GM23338 (cell line): Measurements from ENCODE around the gene RAD23A. TPM values are rescaled to one million over a fixed set of nuclear protein-coding genes. Genes with fewer than 3 reads are reported as not detected.

ENCODE experiments used
- ATAC-seq: fragments of 200-7000 bp; cut with Tn5 transposase; 3 replicates; pipeline ENCODE4 v1.9.1; 2020
- DNase-seq: peaks from one replicate; pipeline ENCODE4 v3.0.0-alpha.2; 2015; ENCODE audit warnings: low spot score
- H2AFZ ChIP-seq: fragments of 200-600 bp; sonication (generic); 2 replicates; pipeline ENCODE4 v1.8.0; 2016; ENCODE audit warnings: antibody characterized with exemption, mild to moderate bottlenecking, moderate library complexity
- H3F3A ChIP-seq: fragments of 200-600 bp; sonication (generic); replicated peaks from 2 replicates; pipeline ENCODE4 v1.8.0; 2017; ENCODE audit warnings: antibody characterized with exemption, mixed run types, low read depth
- H3K27ac ChIP-seq: fragments of 200-600 bp; sonication (generic); 2 replicates; pipeline ENCODE4 v1.6.1; 2016; ENCODE audit warnings: low read depth
- H3K27me3 ChIP-seq: fragments of 200-600 bp; sonication (generic); 2 replicates; pipeline ENCODE4 v1.8.0; 2016; ENCODE audit warnings: mild to moderate bottlenecking, mixed run types, moderate library complexity; ENCODE audit not compliant: insufficient read depth
- H3K36me3 ChIP-seq: fragments of 200-600 bp; sonication (generic); 2 replicates; pipeline ENCODE4 v1.8.0; 2016; ENCODE audit warnings: mild to moderate bottlenecking; ENCODE audit not compliant: insufficient read depth
- H3K4me1 ChIP-seq: fragments of 200-600 bp; sonication (generic); 2 replicates; pipeline ENCODE4 v1.8.0; 2016; ENCODE audit warnings: mild to moderate bottlenecking, moderate library complexity; ENCODE audit not compliant: insufficient read depth
- H3K4me2 ChIP-seq: fragments of 200-600 bp; sonication (generic); 2 replicates; pipeline ENCODE4 v1.7.1; 2017; ENCODE audit warnings: mixed run types
- H3K4me3 ChIP-seq: fragments of 200-600 bp; sonication (generic); 2 replicates; pipeline ENCODE4 v1.6.1; 2016; ENCODE audit warnings: mixed run types
- H3K79me2 ChIP-seq: fragments of 200-600 bp; sonication (generic); replicated peaks from 2 replicates; pipeline ENCODE4 v1.8.0; 2017; ENCODE audit warnings: mild to moderate bottlenecking; ENCODE audit not compliant: insufficient read depth
- H3K9me2 ChIP-seq: fragments of 200-600 bp; sonication (generic); 2 replicates; pipeline ENCODE4 v1.8.0; 2017; ENCODE audit not compliant: insufficient read depth
- H4K20me1 ChIP-seq: fragments of 200-600 bp; sonication (generic); replicated peaks from 2 replicates; pipeline ENCODE4 v1.8.0; 2017; ENCODE audit warnings: mild to moderate bottlenecking; ENCODE audit not compliant: insufficient read depth
- H3K27ac Mint-ChIP-seq: 2 replicates; pipeline ENCODE4 v1.8.0; 2020; ENCODE audit warnings: inconsistent platforms, mild to moderate bottlenecking, moderate library complexity, mixed read lengths
- H3K27me3 Mint-ChIP-seq: 3 replicates; pipeline ENCODE4 v1.8.0; 2022; ENCODE audit warnings: low read depth, mild to moderate bottlenecking, moderate library complexity, mixed read lengths, inconsistent platforms; ENCODE audit not compliant: insufficient read depth, poor library complexity
- H3K36me3 Mint-ChIP-seq: 3 replicates; pipeline ENCODE4 v1.8.0; 2021; ENCODE audit warnings: low read depth, mild to moderate bottlenecking, inconsistent platforms, moderate library complexity, mixed read lengths
- H3K4me1 Mint-ChIP-seq: 3 replicates; pipeline ENCODE4 v1.8.0; 2020; ENCODE audit warnings: mild to moderate bottlenecking, inconsistent platforms, mixed read lengths
- H3K4me3 Mint-ChIP-seq: 3 replicates; pipeline ENCODE4 v1.8.0; 2021; ENCODE audit warnings: moderate library complexity, mild to moderate bottlenecking, inconsistent platforms, mixed read lengths
- H3K9me3 Mint-ChIP-seq: 3 replicates; pipeline ENCODE4 v1.8.0; 2020; ENCODE audit warnings: moderate library complexity, mild to moderate bottlenecking, inconsistent platforms, mixed read lengths
- CREB1 ChIP-seq: fragments of 250-450 bp; sonication (Bioruptor Pico); IDR thresholded peaks from 2 replicates; pipeline ENCODE4 v1.5.0; 2020; ENCODE audit warnings: low read depth, mild to moderate bottlenecking, moderate library complexity
- EZH2 ChIP-seq: fragments of 200-600 bp; sonication (generic); IDR thresholded peaks from one replicate; pipeline ENCODE4 v1.8.0; 2017; ENCODE audit warnings: antibody characterized with exemption, mild to moderate bottlenecking, low read depth; ENCODE audit not compliant: unreplicated experiment
- EZH2phosphoT487 ChIP-seq: fragments of 200-600 bp; sonication (generic); IDR thresholded peaks from one replicate; pipeline ENCODE4 v1.8.1; 2018; ENCODE audit warnings: antibody characterized with exemption; ENCODE audit not compliant: unreplicated experiment
- JUNB ChIP-seq: IDR thresholded peaks from one replicate; pipeline ENCODE4 v1.6.1; 2016; ENCODE audit warnings: antibody characterized with exemption; ENCODE audit not compliant: unreplicated experiment
- NANOG ChIP-seq: IDR thresholded peaks from 2 replicates; pipeline ENCODE4 v1.6.1; 2016; ENCODE audit warnings: antibody characterized with exemption, borderline replicate concordance
- POLR2AphosphoS5 ChIP-seq: IDR thresholded peaks from 2 replicates; pipeline ENCODE4 v1.6.1; 2016; ENCODE audit warnings: antibody characterized with exemption, low read depth
- STAT1 ChIP-seq: IDR thresholded peaks from one replicate; pipeline ENCODE4 v1.6.1; 2016; ENCODE audit warnings: antibody characterized with exemption; ENCODE audit not compliant: unreplicated experiment
- ZNF114 ChIP-seq: fragments of 250-450 bp; sonication (Bioruptor Pico); IDR thresholded peaks from 2 replicates; pipeline ENCODE4 v1.5.0; 2020; ENCODE audit warnings: mild to moderate bottlenecking, moderate library complexity
- ZNF331 ChIP-seq: fragments of 250-450 bp; sonication (Bioruptor Pico); IDR thresholded peaks from 2 replicates; pipeline ENCODE4 v1.5.0; 2020; ENCODE audit warnings: low read depth, mild to moderate bottlenecking, moderate library complexity
- polyA plus RNA-seq: library from polyadenylated mRNA; unstranded; fragments of >200 nt; fragmentation: Nextera tagmentation; extraction: Ambion mirVana; gene quantifications from 2 replicates; pipeline ENCODE4 v1.2.1, GENCODE V29; 2016
- total RNA-seq: library from RNA; depleted of rRNA; stranded (reverse); fragments of >200 nt; shearing (Covaris generic); gene quantifications from 2 replicates; pipeline ENCODE4 v1.2.3, GENCODE V29; 2014
- TF ChIP-seq, protein P1 (sequence below): IDR thresholded peaks from 2 replicates; pipeline ENCODE4 v1.6.1; 2016; ENCODE audit warnings: antibody characterized with exemption
- TF ChIP-seq, protein P2 (sequence below), 2 experiments: fragments of 200-600 bp in 1 of 2; sonication (generic) in 1 of 2; conservative IDR thresholded peaks; 2 replicates each; pipeline versions ENCODE4 v1.5.1 to v1.6.1; 2016 to 2017; ENCODE audit warnings: antibody characterized with exemption in 2 of 2, low read depth in 2 of 2, mild to moderate bottlenecking in 2 of 2, moderate library complexity in 1 of 2
- TF ChIP-seq, protein P3 (sequence below): fragments of 250-450 bp; sonication (Bioruptor Pico); IDR thresholded peaks from 2 replicates; pipeline ENCODE4 v1.5.0; 2020; ENCODE audit warnings: mild to moderate bottlenecking, moderate library complexity
- TF ChIP-seq, protein P4 (sequence below): IDR thresholded peaks from one replicate; pipeline ENCODE4 v1.6.1; 2018; ENCODE audit warnings: antibody characterized with exemption; ENCODE audit not compliant: unreplicated experiment

RAD23A gene
- total and polyA plus RNA-seq, 2 experiments from 2014 or later = 69.7 to 127 TPM

DNA sequence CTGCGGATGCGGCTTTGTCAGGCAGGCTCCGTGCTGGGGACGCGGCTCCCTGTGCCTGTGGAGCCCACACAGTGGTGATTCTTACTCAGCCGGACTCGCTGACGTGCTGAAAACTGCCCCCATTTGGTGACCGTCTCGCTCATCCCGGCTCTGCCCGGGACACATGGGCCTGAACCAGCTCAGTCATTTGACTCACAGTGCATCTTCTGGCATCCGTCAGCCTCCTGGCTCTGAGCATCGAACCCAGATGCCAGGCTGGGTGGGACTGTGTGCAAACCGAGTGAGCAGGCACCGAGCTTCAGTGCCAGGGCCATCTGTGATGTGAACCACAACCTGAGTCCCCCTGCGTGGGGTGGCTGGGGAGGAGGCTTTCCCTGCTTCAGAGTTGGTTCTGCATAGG is 49.2 kb upstream of the RAD23A start:
- peaks cover 14% of the 10 kb centered on the region for H3K79me2 ChIP-seq
- H3K4me1 ChIP-seq = 0 out of 2 replicates have a peak, but pooled peaks cover 6% of the 10 kb centered on the region
- DNase-seq (no peak), ATAC-seq (no peak)
- no peaks in the 10 kb centered on the region for H3K9me2 ChIP-seq
- H3K36me3 ChIP-seq = peaks cover 16% of the 10 kb centered on the region
- H3K4me2 ChIP-seq = no peak overlapping the region
- no peak overlapping the region for H3K4me3 Mint-ChIP-seq
- H2AFZ ChIP-seq = no peak overlapping the region
- no peak overlapping the region for H3K27ac ChIP-seq
- H3F3A ChIP-seq = peaks cover 9% of the 10 kb centered on the region
- H3K4me3 ChIP-seq = no peak overlapping the region
- no peaks in the 10 kb centered on the region for H3K4me1 Mint-ChIP-seq
- TF ChIP-seq NANOG (no peak), ZNF331 (no peak), JUNB (no peak), EZH2 (no peak), EZH2phosphoT487 (no peak), ZNF114 (CRISPR knock-in tag) (no peak), CREB1 (CRISPR knock-in tag) (no peak), POLR2AphosphoS5 (no peak), STAT1 (no peak)
- TF ChIP-seq, protein P1, sequence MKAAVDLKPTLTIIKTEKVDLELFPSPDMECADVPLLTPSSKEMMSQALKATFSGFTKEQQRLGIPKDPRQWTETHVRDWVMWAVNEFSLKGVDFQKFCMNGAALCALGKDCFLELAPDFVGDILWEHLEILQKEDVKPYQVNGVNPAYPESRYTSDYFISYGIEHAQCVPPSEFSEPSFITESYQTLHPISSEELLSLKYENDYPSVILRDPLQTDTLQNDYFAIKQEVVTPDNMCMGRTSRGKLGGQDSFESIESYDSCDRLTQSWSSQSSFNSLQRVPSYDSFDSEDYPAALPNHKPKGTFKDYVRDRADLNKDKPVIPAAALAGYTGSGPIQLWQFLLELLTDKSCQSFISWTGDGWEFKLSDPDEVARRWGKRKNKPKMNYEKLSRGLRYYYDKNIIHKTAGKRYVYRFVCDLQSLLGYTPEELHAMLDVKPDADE = no peak
- TF ChIP-seq, protein P2, sequence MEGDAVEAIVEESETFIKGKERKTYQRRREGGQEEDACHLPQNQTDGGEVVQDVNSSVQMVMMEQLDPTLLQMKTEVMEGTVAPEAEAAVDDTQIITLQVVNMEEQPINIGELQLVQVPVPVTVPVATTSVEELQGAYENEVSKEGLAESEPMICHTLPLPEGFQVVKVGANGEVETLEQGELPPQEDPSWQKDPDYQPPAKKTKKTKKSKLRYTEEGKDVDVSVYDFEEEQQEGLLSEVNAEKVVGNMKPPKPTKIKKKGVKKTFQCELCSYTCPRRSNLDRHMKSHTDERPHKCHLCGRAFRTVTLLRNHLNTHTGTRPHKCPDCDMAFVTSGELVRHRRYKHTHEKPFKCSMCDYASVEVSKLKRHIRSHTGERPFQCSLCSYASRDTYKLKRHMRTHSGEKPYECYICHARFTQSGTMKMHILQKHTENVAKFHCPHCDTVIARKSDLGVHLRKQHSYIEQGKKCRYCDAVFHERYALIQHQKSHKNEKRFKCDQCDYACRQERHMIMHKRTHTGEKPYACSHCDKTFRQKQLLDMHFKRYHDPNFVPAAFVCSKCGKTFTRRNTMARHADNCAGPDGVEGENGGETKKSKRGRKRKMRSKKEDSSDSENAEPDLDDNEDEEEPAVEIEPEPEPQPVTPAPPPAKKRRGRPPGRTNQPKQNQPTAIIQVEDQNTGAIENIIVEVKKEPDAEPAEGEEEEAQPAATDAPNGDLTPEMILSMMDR (conservative IDR thresholded peaks at IDR 0.05; ENCODE audit: low read depth in 2 of 2) = no peak
- TF ChIP-seq, protein P3, sequence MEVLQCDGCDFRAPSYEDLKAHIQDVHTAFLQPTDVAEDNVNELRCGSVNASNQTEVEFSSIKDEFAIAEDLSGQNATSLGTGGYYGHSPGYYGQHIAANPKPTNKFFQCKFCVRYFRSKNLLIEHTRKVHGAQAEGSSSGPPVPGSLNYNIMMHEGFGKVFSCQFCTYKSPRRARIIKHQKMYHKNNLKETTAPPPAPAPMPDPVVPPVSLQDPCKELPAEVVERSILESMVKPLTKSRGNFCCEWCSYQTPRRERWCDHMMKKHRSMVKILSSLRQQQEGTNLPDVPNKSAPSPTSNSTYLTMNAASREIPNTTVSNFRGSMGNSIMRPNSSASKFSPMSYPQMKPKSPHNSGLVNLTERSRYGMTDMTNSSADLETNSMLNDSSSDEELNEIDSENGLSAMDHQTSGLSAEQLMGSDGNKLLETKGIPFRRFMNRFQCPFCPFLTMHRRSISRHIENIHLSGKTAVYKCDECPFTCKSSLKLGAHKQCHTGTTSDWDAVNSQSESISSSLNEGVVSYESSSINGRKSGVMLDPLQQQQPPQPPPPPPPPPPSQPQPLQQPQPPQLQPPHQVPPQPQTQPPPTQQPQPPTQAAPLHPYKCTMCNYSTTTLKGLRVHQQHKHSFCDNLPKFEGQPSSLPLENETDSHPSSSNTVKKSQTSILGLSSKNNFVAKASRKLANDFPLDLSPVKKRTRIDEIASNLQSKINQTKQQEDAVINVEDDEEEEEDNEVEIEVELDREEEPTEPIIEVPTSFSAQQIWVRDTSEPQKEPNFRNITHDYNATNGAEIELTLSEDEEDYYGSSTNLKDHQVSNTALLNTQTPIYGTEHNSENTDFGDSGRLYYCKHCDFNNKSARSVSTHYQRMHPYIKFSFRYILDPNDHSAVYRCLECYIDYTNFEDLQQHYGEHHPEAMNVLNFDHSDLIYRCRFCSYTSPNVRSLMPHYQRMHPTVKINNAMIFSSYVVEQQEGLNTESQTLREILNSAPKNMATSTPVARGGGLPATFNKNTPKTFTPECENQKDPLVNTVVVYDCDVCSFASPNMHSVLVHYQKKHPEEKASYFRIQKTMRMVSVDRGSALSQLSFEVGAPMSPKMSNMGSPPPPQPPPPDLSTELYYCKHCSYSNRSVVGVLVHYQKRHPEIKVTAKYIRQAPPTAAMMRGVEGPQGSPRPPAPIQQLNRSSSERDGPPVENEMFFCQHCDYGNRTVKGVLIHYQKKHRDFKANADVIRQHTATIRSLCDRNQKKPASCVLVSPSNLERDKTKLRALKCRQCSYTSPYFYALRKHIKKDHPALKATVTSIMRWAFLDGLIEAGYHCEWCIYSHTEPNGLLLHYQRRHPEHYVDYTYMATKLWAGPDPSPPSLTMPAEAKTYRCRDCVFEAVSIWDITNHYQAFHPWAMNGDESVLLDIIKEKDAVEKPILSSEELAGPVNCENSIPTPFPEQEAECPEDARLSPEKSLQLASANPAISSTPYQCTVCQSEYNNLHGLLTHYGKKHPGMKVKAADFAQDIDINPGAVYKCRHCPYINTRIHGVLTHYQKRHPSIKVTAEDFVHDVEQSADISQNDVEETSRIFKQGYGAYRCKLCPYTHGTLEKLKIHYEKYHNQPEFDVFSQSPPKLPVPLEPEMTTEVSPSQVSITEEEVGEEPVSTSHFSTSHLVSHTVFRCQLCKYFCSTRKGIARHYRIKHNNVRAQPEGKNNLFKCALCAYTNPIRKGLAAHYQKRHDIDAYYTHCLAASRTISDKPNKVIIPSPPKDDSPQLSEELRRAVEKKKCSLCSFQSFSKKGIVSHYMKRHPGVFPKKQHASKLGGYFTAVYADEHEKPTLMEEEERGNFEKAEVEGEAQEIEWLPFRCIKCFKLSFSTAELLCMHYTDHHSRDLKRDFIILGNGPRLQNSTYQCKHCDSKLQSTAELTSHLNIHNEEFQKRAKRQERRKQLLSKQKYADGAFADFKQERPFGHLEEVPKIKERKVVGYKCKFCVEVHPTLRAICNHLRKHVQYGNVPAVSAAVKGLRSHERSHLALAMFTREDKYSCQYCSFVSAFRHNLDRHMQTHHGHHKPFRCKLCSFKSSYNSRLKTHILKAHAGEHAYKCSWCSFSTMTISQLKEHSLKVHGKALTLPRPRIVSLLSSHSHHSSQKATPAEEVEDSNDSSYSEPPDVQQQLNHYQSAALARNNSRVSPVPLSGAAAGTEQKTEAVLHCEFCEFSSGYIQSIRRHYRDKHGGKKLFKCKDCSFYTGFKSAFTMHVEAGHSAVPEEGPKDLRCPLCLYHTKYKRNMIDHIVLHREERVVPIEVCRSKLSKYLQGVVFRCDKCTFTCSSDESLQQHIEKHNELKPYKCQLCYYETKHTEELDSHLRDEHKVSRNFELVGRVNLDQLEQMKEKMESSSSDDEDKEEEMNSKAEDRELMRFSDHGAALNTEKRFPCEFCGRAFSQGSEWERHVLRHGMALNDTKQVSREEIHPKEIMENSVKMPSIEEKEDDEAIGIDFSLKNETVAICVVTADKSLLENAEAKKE (CRISPR knock-in tag) = no peak
- TF ChIP-seq, protein P4, sequence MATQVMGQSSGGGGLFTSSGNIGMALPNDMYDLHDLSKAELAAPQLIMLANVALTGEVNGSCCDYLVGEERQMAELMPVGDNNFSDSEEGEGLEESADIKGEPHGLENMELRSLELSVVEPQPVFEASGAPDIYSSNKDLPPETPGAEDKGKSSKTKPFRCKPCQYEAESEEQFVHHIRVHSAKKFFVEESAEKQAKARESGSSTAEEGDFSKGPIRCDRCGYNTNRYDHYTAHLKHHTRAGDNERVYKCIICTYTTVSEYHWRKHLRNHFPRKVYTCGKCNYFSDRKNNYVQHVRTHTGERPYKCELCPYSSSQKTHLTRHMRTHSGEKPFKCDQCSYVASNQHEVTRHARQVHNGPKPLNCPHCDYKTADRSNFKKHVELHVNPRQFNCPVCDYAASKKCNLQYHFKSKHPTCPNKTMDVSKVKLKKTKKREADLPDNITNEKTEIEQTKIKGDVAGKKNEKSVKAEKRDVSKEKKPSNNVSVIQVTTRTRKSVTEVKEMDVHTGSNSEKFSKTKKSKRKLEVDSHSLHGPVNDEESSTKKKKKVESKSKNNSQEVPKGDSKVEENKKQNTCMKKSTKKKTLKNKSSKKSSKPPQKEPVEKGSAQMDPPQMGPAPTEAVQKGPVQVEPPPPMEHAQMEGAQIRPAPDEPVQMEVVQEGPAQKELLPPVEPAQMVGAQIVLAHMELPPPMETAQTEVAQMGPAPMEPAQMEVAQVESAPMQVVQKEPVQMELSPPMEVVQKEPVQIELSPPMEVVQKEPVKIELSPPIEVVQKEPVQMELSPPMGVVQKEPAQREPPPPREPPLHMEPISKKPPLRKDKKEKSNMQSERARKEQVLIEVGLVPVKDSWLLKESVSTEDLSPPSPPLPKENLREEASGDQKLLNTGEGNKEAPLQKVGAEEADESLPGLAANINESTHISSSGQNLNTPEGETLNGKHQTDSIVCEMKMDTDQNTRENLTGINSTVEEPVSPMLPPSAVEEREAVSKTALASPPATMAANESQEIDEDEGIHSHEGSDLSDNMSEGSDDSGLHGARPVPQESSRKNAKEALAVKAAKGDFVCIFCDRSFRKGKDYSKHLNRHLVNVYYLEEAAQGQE = no peak
- H3K27me3 ChIP-seq = no peaks in the 10 kb centered on the region
- H3K36me3 Mint-ChIP-seq = peaks cover 55% of the 10 kb centered on the region
- no peaks in the 10 kb centered on the region; the same call in 2 of the 3 replicates for H3K9me3 Mint-ChIP-seq
- peaks cover 9% of the 10 kb centered on the region for H4K20me1 ChIP-seq
- H3K27me3 Mint-ChIP-seq = peaks cover 8% of the 10 kb centered on the region
- no peak overlapping the region for H3K27ac Mint-ChIP-seq
